CD1c-positive myeloid dendritic cell (primary cell): ENCODE results near the gene SLC6A16.

Experiments
- DNase-seq: peaks from one replicate; pipeline ENCODE4 v3.0.0-alpha.2; 2016; ENCODE audit errors: extremely low spot score

The SLC6A16 gene

GRCh38 chr19:49271080-49271753, 53.8 kb downstream of the SLC6A16 start:
- no peak for DNase-seq

- peak; percentile 14 for DNase-seq
Observed at GRCh38 chr19:49266409-49266808, 58.6 kb downstream of the SLC6A16 start.

- DNase-seq, result no peak
Observed at GRCh38 chr19:49264258-49264657, 60.7 kb downstream of the SLC6A16 start.

- DNase-seq, result no peak
Observed at GRCh38 chr19:49261602-49262001, 63.4 kb downstream of the SLC6A16 start.

- no peak for DNase-seq
Observed at GRCh38 chr19:49256691-49257090, 68.3 kb downstream of the SLC6A16 start.

- no peak for DNase-seq
Observed at GRCh38 chr19:49255674-49256073, 69.3 kb downstream of the SLC6A16 start.

GRCh38 chr19:49249933-49250332, 75.1 kb downstream of the SLC6A16 start:
- DNase-seq, result no peak

GRCh38 chr19:49247676-49248075, 77.3 kb downstream of the SLC6A16 start:
- no peak for DNase-seq

- no peak for DNase-seq
Observed at GRCh38 chr19:49244256-49244655, 80.7 kb downstream of the SLC6A16 start.

GRCh38 chr19:49243726-49244125, 81.3 kb downstream of the SLC6A16 start:
- DNase-seq, result no peak

GRCh38 chr19:49243129-49243528, 81.9 kb downstream of the SLC6A16 start:
- DNase-seq, result no peak

GRCh38 chr19:49241769-49242168, 83.2 kb downstream of the SLC6A16 start:
- DNase-seq, result no peak
